Mesenchymal stem cell (in vitro differentiated cells and primary cell): Measurements from ENCODE around the gene SEH1L. TPM values are rescaled to one million over a fixed set of nuclear protein-coding genes. Genes with fewer than 3 reads are reported as not detected.
"Not testable (repeated sequence)": the region's sequence is repeated elsewhere in the genome, so short reads cannot be mapped to it uniquely, and the experiment has no call there.

Experiments
- DNase-seq: peaks from one replicate; pipeline ENCODE4 v3.0.0-alpha.2; 2013
- H2AFZ ChIP-seq: one replicate; pipeline ENCODE4 v1.6.1; 2013; ENCODE audit warnings: low read depth, mild to moderate bottlenecking, control low read depth, inconsistent platforms, low read length, moderate library complexity
- H2AK5ac ChIP-seq: 2 replicates; pipeline ENCODE4 v1.6.1; 2013; ENCODE audit warnings: low read length, moderate library complexity, mild to moderate bottlenecking, inconsistent platforms; ENCODE audit not compliant: severe bottlenecking
- H2BK120ac ChIP-seq: one replicate; pipeline ENCODE4 v1.6.1; 2013; ENCODE audit warnings: low read depth, mild to moderate bottlenecking, inconsistent platforms, low read length, moderate library complexity
- H2BK12ac ChIP-seq, 2 experiments: one replicate each; pipeline ENCODE4 v1.6.1; 2013; ENCODE audit warnings: inconsistent platforms in 2 of 2, low read length in 2 of 2, mild to moderate bottlenecking in 2 of 2, moderate library complexity in 2 of 2, control low read depth in 1 of 2
- H2BK15ac ChIP-seq: one replicate; pipeline ENCODE4 v1.6.1; 2013; ENCODE audit warnings: mild to moderate bottlenecking, low read depth, inconsistent platforms; ENCODE audit not compliant: poor library complexity, severe bottlenecking
- H2BK5ac ChIP-seq: 2 replicates; pipeline ENCODE4 v1.6.1; 2013; ENCODE audit warnings: low read depth, mild to moderate bottlenecking, low read length, control low read depth, inconsistent platforms; ENCODE audit not compliant: poor library complexity, severe bottlenecking
- H3K14ac ChIP-seq, 2 experiments: one replicate each; pipeline ENCODE4 v1.6.1; 2013; ENCODE audit warnings: inconsistent platforms in 2 of 2, low read length in 2 of 2, control low read depth in 1 of 2, mild to moderate bottlenecking in 1 of 2, moderate library complexity in 1 of 2
- H3K18ac ChIP-seq, 2 experiments: one replicate each; pipeline ENCODE4 v1.6.1; 2013; ENCODE audit warnings: inconsistent platforms in 2 of 2, low read length in 2 of 2, control low read depth in 1 of 2, low read depth in 1 of 2, mild to moderate bottlenecking in 1 of 2
- H3K23ac ChIP-seq, 2 experiments: one replicate each; pipeline ENCODE4 v1.6.1; 2013; ENCODE audit warnings: inconsistent platforms in 2 of 2, low read length in 2 of 2, mild to moderate bottlenecking in 2 of 2, moderate library complexity in 2 of 2, control low read depth in 1 of 2
- H3K27ac ChIP-seq: 2 replicates; pipeline ENCODE4 v1.5.1; 2013; ENCODE audit warnings: mild to moderate bottlenecking, moderate library complexity, low read length, control low read depth, inconsistent platforms; ENCODE audit not compliant: poor library complexity, severe bottlenecking
- H3K27me3 ChIP-seq, 2 experiments: 2 replicates each; pipeline versions ENCODE4 v1.6.1 to v1.7.0; 2013; ENCODE audit warnings: low read length in 2 of 2, mild to moderate bottlenecking in 2 of 2, moderate library complexity in 2 of 2, control low read depth in 1 of 2, inconsistent platforms in 1 of 2; ENCODE audit not compliant: control insufficient read depth in 1 of 2, insufficient read depth in 1 of 2
- H3K36me3 ChIP-seq, 2 experiments: 2 replicates each; pipeline versions ENCODE4 v1.6.1 to v1.7.0; 2013; ENCODE audit warnings: low read length in 2 of 2, control low read depth in 1 of 2, inconsistent platforms in 1 of 2, low read depth in 1 of 2, mild to moderate bottlenecking in 1 of 2; ENCODE audit not compliant: insufficient read depth in 2 of 2, control insufficient read depth in 1 of 2
- H3K4ac ChIP-seq, 2 experiments: one replicate each; pipeline ENCODE4 v1.6.1; 2013; ENCODE audit warnings: inconsistent platforms in 2 of 2, low read length in 2 of 2, mild to moderate bottlenecking in 2 of 2, moderate library complexity in 2 of 2, control low read depth in 1 of 2, low read depth in 1 of 2
- H3K4me1 ChIP-seq: 2 replicates; pipeline ENCODE4 v1.6.1; 2013; ENCODE audit warnings: low read depth, low read length, control low read depth; ENCODE audit not compliant: control insufficient read depth, insufficient read depth
- H3K4me2 ChIP-seq: 2 replicates; pipeline ENCODE4 v1.6.1; 2013; ENCODE audit warnings: low read length, mild to moderate bottlenecking, inconsistent platforms; ENCODE audit not compliant: poor library complexity, severe bottlenecking
- H3K4me3 ChIP-seq, 2 experiments: 2 replicates each; pipeline versions ENCODE4 v1.5.1 to v1.7.0; 2013; ENCODE audit warnings: low read length in 2 of 2, mild to moderate bottlenecking in 2 of 2, control low read depth in 1 of 2, low read depth in 1 of 2; ENCODE audit not compliant: insufficient read depth in 1 of 2
- H3K79me1 ChIP-seq: replicated peaks from 2 replicates; pipeline ENCODE4 v1.6.1; 2013; ENCODE audit warnings: mild to moderate bottlenecking, control low read depth, low read length, inconsistent platforms; ENCODE audit not compliant: poor library complexity, severe bottlenecking
- H3K9ac ChIP-seq: 2 replicates; pipeline ENCODE4 v1.7.0; 2013; ENCODE audit warnings: mild to moderate bottlenecking, low read length, moderate library complexity
- H3K9me3 ChIP-seq: 2 replicates; pipeline ENCODE4 v1.7.0; 2013; ENCODE audit warnings: mild to moderate bottlenecking, low read length; ENCODE audit not compliant: control insufficient read depth
- H4K8ac ChIP-seq: one replicate; pipeline ENCODE4 v1.6.1; 2013; ENCODE audit warnings: inconsistent platforms, mild to moderate bottlenecking, low read length, moderate library complexity
- H4K91ac ChIP-seq: one replicate; pipeline ENCODE4 v1.6.1; 2013; ENCODE audit warnings: mild to moderate bottlenecking, low read length, inconsistent platforms
- WGBS: methylation state at CpG from one replicate; pipeline ENCODE4 v1.1.7; 2013; ENCODE audit warnings: mixed read lengths; 5-methylcytosine and 5-hydroxymethylcytosine counted together
- polyA plus RNA-seq, 2 experiments: library from polyadenylated mRNA; stranded (reverse); fragments of 200-250 nt; gene quantifications; one replicate each; pipeline ENCODE4 v1.2.3, GENCODE V29; 2013

The SEH1L gene
- polyA plus RNA-seq (2013, experiment 1 of 2), result 13.3 TPM
- polyA plus RNA-seq (2013, experiment 2 of 2), result 13.1 TPM

DNA sequence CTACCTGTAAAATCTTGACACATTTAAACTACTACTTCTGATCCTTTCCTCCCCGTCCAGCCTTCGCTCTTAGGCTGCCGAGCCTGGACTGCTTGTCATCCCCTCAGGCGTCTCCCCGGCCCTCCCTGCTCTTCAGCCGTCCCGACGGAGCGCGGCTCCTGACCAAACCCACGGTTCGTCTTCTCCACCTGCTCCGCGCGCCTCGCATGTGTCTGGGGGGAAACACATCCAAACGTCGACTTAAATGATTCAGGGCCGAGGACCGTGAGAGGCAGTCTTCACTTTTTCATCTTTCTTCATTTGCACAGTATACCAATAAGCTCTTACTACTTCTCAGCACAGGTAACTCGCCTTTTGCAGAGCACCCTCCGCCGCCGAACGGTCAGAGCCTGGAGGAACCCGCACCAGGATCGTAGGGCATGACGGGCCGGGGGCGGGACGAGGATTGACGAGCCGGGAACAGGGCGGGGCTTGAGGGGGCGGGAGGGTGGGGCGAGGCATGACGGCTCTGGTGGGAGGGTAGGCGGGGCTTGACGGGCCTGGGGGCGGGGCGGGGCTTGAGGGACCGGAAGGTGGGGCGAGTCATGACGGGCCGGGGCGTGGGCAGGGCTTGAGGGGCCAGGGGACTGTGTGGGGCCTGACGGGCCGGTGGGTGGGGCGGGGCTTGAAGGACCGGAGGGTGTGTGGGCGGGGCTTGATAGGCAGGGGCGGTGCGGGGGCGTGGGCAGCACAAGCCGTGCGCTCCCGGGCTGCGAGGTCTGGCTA is at the start of gene SEH1L:
Gene SEH1L (plus strand): TSS at position 727 of the 765 bp plus-strand sequence. CDS start 111 bp downstream, outside the sequence.
- Histone ChIP-seq H2BK120ac (peak within 1 kb of the TSS; percentile 58), H3K9ac (peak within 1 kb of the TSS; percentile 96), H3K4me1 (peaks cover 13% of the 10 kb centered on the region), H3K27ac (peak within 1 kb of the TSS; percentile 97), H4K91ac (peak within 1 kb of the TSS; percentile 91), H3K79me1 (peaks cover 3% of the 10 kb centered on the region), H3K4me2 (peak within 1 kb of the TSS; percentile 76), H2BK5ac (peak within 1 kb of the TSS; percentile 81), H3K14ac (peak within 1 kb of the TSS in 1 of 2 experiments; percentile 99), H3K27me3 (no peaks in the 10 kb centered on the region), H2BK12ac (peak within 1 kb of the TSS; percentile 63 to 95), H3K23ac (peak within 1 kb of the TSS in 1 of 2 experiments; percentile 94), H2BK15ac (peak within 1 kb of the TSS; percentile 96), H3K4me3 (peak within 1 kb of the TSS; percentile 90 to 91), H3K36me3 (peaks cover 3% of the 10 kb centered on the region in 2 experiments), H3K9me3 (no peaks in the 10 kb centered on the region), H4K8ac (peak within 1 kb of the TSS; percentile 97), H3K18ac (peak within 1 kb of the TSS; percentile 96 to 98), H3K4ac (peak within 1 kb of the TSS; percentile 89 to 94), H2AFZ (peak within 1 kb of the TSS; percentile 96), H2AK5ac (no peak within 1 kb of the TSS)
- DNase-seq, result peak; percentile 97
- 1% methylated on average over 39 of the region's 58 CpGs for WGBS

DNA sequence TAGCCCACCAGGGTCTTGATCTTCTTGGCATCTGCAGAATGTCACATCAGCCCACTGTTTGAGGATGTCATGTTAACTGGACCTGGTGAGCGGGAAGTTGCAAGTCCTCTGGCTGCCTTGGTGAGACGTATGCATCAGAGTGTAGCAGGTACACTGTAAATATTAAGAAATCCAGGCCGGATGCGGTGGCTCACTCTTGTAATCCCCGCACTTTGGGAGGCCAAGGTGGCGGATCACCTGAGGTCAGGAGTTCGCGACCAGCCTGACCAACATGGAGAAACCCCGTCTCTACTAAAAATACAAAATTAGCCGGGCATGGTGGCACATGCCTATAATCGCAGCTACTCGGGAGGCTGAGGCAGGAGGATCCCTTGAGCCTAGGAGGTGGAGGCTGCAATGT is 46.6 kb upstream of the SEH1L start:
- not testable (repeated sequence) for H4K91ac ChIP-seq

GRCh38 chr18:12904012-12904516 is 43.7 kb upstream of the SEH1L start:
- Histone ChIP-seq H3K27me3 (peaks cover 0 to 11% of the 10 kb centered on the region in 2 experiments), H2AK5ac (no peak overlapping the region), H2BK12ac (no peak overlapping the region), H3K14ac (no peak overlapping the region), H2BK15ac (no peak overlapping the region), H2AFZ (no peak overlapping the region), H3K36me3 (no peaks in the 10 kb centered on the region), H3K79me1 (no peaks in the 10 kb centered on the region), H3K4me1 (peaks cover 8% of the 10 kb centered on the region), H3K27ac (no peak overlapping the region), H3K23ac (no peak overlapping the region), H4K8ac (no peak overlapping the region), H4K91ac (no peak overlapping the region), H3K9ac (no peak overlapping the region), H3K9me3 (no peaks in the 10 kb centered on the region), H2BK120ac (no peak overlapping the region), H2BK5ac (no peak overlapping the region), H3K4me2 (no peak overlapping the region), H3K4ac (no peak overlapping the region), H3K4me3 (no peak overlapping the region), H3K18ac (no peak overlapping the region)
- peak; percentile 82 for DNase-seq
- WGBS, result 71% methylated on average over 5 of the region's 8 CpGs

More for the DNA sequence above, 46.6 kb upstream of the SEH1L start:
- not testable (repeated sequence) for H3K9ac ChIP-seq, H2AK5ac ChIP-seq, H4K8ac ChIP-seq, H3K9me3 ChIP-seq, H3K36me3 ChIP-seq, H3K79me1 ChIP-seq, H2BK12ac ChIP-seq, H3K4ac ChIP-seq, H3K4me1 ChIP-seq, H3K18ac ChIP-seq, H2BK120ac ChIP-seq, H3K4me2 ChIP-seq, H2BK5ac ChIP-seq, H3K27ac ChIP-seq, DNase-seq, H3K23ac ChIP-seq, H2AFZ ChIP-seq, H2BK15ac ChIP-seq, H3K4me3 ChIP-seq, H3K14ac ChIP-seq
- WGBS, result 96% methylated on average over 12 of the region's 12 CpGs
- H3K27me3 ChIP-seq, result peaks cover 0 to 18% of the 10 kb centered on the region in 2 experiments

GRCh38 chr18:12906119-12906518 is 41.7 kb upstream of the SEH1L start:
- H3K9ac ChIP-seq, result no peak overlapping the region
- H3K4me1 ChIP-seq, result peaks cover 8% of the 10 kb centered on the region
- H2AK5ac ChIP-seq, result no peak overlapping the region
- H3K4me3 ChIP-seq, result no peak overlapping the region
- no peak overlapping the region for H3K23ac ChIP-seq
- no peaks in the 10 kb centered on the region for H3K79me1 ChIP-seq
- DNase-seq, result no peak
- no peak overlapping the region for H3K4ac ChIP-seq
- H4K91ac ChIP-seq, result no peak overlapping the region
- no peaks in the 10 kb centered on the region for H3K36me3 ChIP-seq
- H2BK15ac ChIP-seq, result no peak overlapping the region
- H2AFZ ChIP-seq, result no peak overlapping the region
- no peak overlapping the region for H2BK12ac ChIP-seq
- H3K4me2 ChIP-seq, result no peak overlapping the region
- H4K8ac ChIP-seq, result no peak overlapping the region
- no peak overlapping the region for H3K18ac ChIP-seq
- H3K27ac ChIP-seq, result no peak overlapping the region
- 88% methylated on average over 4 of the region's 4 CpGs for WGBS
- H2BK120ac ChIP-seq, result no peak overlapping the region
- no peak overlapping the region for H3K14ac ChIP-seq
- no peaks in the 10 kb centered on the region for H3K9me3 ChIP-seq
- no peak overlapping the region for H2BK5ac ChIP-seq
- H3K27me3 ChIP-seq, result peaks cover 0 to 9% of the 10 kb centered on the region in 2 experiments
